Measurements from ENCODE around the gene UNC45B. TPM values are rescaled to one million over a fixed set of nuclear protein-coding genes. Genes with fewer than 3 reads are reported as not detected.
"Not testable (repeated sequence)": the region's sequence is repeated elsewhere in the genome, so short reads cannot be mapped to it uniquely, and the experiment has no call there.

UNC45B gene
- total RNA-seq, 1 donor from 2014 or later, result 0.56 TPM

DNA sequence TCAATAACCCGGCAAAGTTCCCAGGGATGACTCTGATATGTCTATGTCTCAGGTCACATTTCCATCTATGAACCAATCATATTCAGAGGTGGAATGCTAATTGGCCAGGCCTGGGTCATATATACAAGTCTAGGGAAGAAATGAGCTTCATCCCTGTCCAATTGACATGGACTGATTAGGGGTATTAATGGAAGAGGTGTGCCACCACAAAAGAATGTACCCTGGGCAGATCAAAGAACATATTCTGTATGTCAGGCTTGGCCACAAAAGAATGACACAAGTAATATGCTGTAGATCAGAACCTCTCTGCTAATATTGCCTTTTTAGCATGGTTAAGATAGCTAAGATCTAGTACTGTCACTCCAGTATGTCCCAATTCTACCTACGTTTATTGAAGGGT, 39.9 kb downstream of the UNC45B start:
- Mint-ChIP-seq H3K4me1 (ENCODE audit: unreplicated experiment) (no peaks in the 10 kb centered on the region), H3K27me3 (peaks cover 25% of the 10 kb centered on the region), H3K36me3 (no peaks in the 10 kb centered on the region), H3K9me3 (no peaks in the 10 kb centered on the region), H3K27ac (peak overlapping the region; percentile 90), H3K4me3 (peak overlapping the region; percentile 30)
- DNase-seq (ENCODE audit: extremely low spot score, unreplicated experiment), result no peak
- TF ChIP-seq, protein P1, sequence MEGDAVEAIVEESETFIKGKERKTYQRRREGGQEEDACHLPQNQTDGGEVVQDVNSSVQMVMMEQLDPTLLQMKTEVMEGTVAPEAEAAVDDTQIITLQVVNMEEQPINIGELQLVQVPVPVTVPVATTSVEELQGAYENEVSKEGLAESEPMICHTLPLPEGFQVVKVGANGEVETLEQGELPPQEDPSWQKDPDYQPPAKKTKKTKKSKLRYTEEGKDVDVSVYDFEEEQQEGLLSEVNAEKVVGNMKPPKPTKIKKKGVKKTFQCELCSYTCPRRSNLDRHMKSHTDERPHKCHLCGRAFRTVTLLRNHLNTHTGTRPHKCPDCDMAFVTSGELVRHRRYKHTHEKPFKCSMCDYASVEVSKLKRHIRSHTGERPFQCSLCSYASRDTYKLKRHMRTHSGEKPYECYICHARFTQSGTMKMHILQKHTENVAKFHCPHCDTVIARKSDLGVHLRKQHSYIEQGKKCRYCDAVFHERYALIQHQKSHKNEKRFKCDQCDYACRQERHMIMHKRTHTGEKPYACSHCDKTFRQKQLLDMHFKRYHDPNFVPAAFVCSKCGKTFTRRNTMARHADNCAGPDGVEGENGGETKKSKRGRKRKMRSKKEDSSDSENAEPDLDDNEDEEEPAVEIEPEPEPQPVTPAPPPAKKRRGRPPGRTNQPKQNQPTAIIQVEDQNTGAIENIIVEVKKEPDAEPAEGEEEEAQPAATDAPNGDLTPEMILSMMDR (conservative IDR thresholded peaks at IDR 0.05), result no peak

GRCh38 chr17:35188111-35188510, 40.5 kb downstream of the UNC45B start:
- H3K27ac Mint-ChIP-seq, result peak overlapping the region; percentile 90

DNA sequence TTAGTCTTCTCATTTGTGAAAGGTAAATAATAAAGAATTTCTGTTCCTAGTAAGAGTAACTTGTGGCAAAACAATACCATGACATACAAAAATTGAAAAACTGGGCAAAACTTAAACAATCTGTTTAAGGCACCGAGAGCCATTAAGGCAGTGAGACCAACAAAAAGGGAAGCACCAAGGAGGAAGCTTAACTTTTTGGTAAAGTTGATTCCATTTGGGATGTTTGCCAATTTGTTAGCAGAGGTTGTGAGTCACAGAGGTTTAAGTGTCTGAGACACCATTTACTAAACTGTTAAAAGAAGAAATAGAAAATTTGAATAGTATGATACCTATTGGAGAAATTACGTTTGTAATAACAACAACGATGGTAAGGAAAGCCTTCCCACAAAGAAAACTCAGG, 41.7 kb downstream of the UNC45B start:
- no peaks in the 10 kb centered on the region for H3K9me3 Mint-ChIP-seq
- TF ChIP-seq, protein P1 (conservative IDR thresholded peaks at IDR 0.05), result no peak
- H3K27me3 Mint-ChIP-seq, result peaks cover 8% of the 10 kb centered on the region
- no peaks in the 10 kb centered on the region for H3K36me3 Mint-ChIP-seq
- H3K27ac Mint-ChIP-seq, result no peak overlapping the region
- no peaks in the 10 kb centered on the region for H3K4me1 Mint-ChIP-seq (ENCODE audit: unreplicated experiment)
- DNase-seq (ENCODE audit: extremely low spot score, unreplicated experiment), result no peak
- no peak overlapping the region for H3K4me3 Mint-ChIP-seq

More at GRCh38 chr17:35188111-35188510, 40.5 kb downstream of the UNC45B start:
- DNase-seq (ENCODE audit: extremely low spot score, unreplicated experiment), result no peak
- Mint-ChIP-seq H3K27me3 (peaks cover 18% of the 10 kb centered on the region), H3K36me3 (no peaks in the 10 kb centered on the region), H3K4me3 (peak overlapping the region; percentile 42), H3K4me1 (ENCODE audit: unreplicated experiment) (no peaks in the 10 kb centered on the region), H3K9me3 (no peaks in the 10 kb centered on the region)
- TF ChIP-seq, protein P1 (conservative IDR thresholded peaks at IDR 0.05), result no peak

GRCh38 chr17:35191001-35191695, 43.5 kb downstream of the UNC45B start:
- H3K27ac Mint-ChIP-seq, result no peak overlapping the region
- TF ChIP-seq, protein P1 (conservative IDR thresholded peaks at IDR 0.05), result no peak
- H3K9me3 Mint-ChIP-seq, result peaks cover under 1% of the 10 kb centered on the region
- no peak for DNase-seq (ENCODE audit: extremely low spot score, unreplicated experiment)
- peaks cover 8% of the 10 kb centered on the region for H3K27me3 Mint-ChIP-seq
- no peaks in the 10 kb centered on the region for H3K36me3 Mint-ChIP-seq
- H3K4me3 Mint-ChIP-seq, result no peak overlapping the region
- H3K4me1 Mint-ChIP-seq (ENCODE audit: unreplicated experiment), result no peaks in the 10 kb centered on the region

DNA sequence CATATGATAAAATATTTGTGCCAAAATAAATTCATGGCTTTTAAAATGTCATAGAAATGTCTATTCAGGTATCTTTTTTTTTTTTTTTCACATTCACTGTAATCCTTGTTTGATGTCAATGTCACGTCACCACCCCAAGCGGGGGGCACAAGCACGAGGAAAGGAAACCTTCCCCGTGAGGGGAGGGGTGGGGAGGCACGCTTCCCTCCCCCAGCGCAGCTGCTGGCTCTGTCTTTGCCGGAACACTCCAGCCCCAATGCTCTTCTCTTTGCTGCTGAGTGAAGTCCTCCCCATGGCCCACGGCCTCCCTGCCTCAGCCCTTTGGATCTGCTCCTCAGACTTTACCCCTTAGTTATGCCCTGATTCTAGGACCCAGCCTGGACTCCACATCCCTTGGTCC, 45.1 kb downstream of the UNC45B start:
- Mint-ChIP-seq H3K4me3 (no peak overlapping the region), H3K4me1 (ENCODE audit: unreplicated experiment) (no peaks in the 10 kb centered on the region), H3K36me3 (no peaks in the 10 kb centered on the region), H3K27ac (no peak overlapping the region), H3K27me3 (peaks cover 2% of the 10 kb centered on the region), H3K9me3 (peaks cover 6% of the 10 kb centered on the region)
- TF ChIP-seq, protein P1 (conservative IDR thresholded peaks at IDR 0.05), result no peak
- no peak for DNase-seq (ENCODE audit: extremely low spot score, unreplicated experiment)

- not testable (repeated sequence) for H3K27ac Mint-ChIP-seq
Measured at GRCh38 chr17:35194001-35194400, 46.4 kb downstream of the UNC45B start, which contains the start of gene SLC35G3. TSS of gene SLC35G3 (minus strand) at chr17:35194393. CDS start at chr17:35194307, 86 bp downstream.

GRCh38 chr17:35195062-35195461, 47.4 kb downstream of the UNC45B start:
- H3K36me3 Mint-ChIP-seq; H3K4me1 Mint-ChIP-seq (ENCODE audit: unreplicated experiment); DNase-seq (ENCODE audit: extremely low spot score, unreplicated experiment); H3K9me3 Mint-ChIP-seq; H3K4me3 Mint-ChIP-seq; H3K27ac Mint-ChIP-seq; H3K27me3 Mint-ChIP-seq: not testable (repeated sequence)

More at GRCh38 chr17:35194001-35194400, 46.4 kb downstream of the UNC45B start, which contains the start of gene SLC35G3:
- not testable (repeated sequence) for DNase-seq (ENCODE audit: extremely low spot score, unreplicated experiment); H3K4me1 Mint-ChIP-seq (ENCODE audit: unreplicated experiment); H3K4me3 Mint-ChIP-seq; H3K27me3 Mint-ChIP-seq; H3K36me3 Mint-ChIP-seq; H3K9me3 Mint-ChIP-seq

GRCh38 chr17:35202582-35202981, 55.0 kb downstream of the UNC45B start:
- DNase-seq (ENCODE audit: extremely low spot score, unreplicated experiment); H3K9me3 Mint-ChIP-seq; H3K36me3 Mint-ChIP-seq; H3K4me3 Mint-ChIP-seq; H3K27ac Mint-ChIP-seq; H3K4me1 Mint-ChIP-seq (ENCODE audit: unreplicated experiment): not testable (repeated sequence)
- H3K27me3 Mint-ChIP-seq, result peaks cover 19% of the 10 kb centered on the region
